ENCODE data around the gene ZDHHC11B.
"Not testable (repeated sequence)": the region's sequence is repeated elsewhere in the genome, so short reads cannot be mapped to it uniquely, and the experiment has no call there.

The ZDHHC11B gene

GRCh38 chr5:774854-775505, 9.5 kb downstream of the ZDHHC11B start:
- not testable (repeated sequence) for H3K27ac ChIP-seq (ENCODE audit: low read length); H3K9me3 ChIP-seq (ENCODE audit: control insufficient read depth in 2 of 2, low read length in 2 of 2); H3K4me1 ChIP-seq (ENCODE audit: control insufficient read depth, insufficient read depth, low read length); H3K9ac ChIP-seq (ENCODE audit: low read length in 2 of 2); H3K36me3 ChIP-seq (ENCODE audit: control insufficient read depth in 2 of 2, insufficient read depth in 2 of 2, low read length in 2 of 2); H3K27me3 ChIP-seq (ENCODE audit: control insufficient read depth in 1 of 2, insufficient read depth in 2 of 2, low read length in 2 of 2); H3K4me3 ChIP-seq (ENCODE audit: low read length in 2 of 2)

- H3K4me1 ChIP-seq (ENCODE audit: control insufficient read depth, insufficient read depth, low read length); H3K9me3 ChIP-seq (ENCODE audit: control insufficient read depth in 2 of 2, low read length in 2 of 2); H3K36me3 ChIP-seq (ENCODE audit: control insufficient read depth in 2 of 2, insufficient read depth in 2 of 2, low read length in 2 of 2); H3K27me3 ChIP-seq (ENCODE audit: control insufficient read depth in 1 of 2, insufficient read depth in 2 of 2, low read length in 2 of 2); H3K9ac ChIP-seq (ENCODE audit: low read length in 2 of 2); H3K4me3 ChIP-seq (ENCODE audit: low read length in 2 of 2); H3K27ac ChIP-seq (ENCODE audit: low read length): not testable (repeated sequence)
Observed at GRCh38 chr5:774304-774703, 10.2 kb downstream of the ZDHHC11B start.

- H3K4me3 ChIP-seq (ENCODE audit: low read length in 2 of 2) = no peak overlapping the region
- no peak overlapping the region for H3K27ac ChIP-seq (ENCODE audit: low read length)
- no peaks in the 10 kb centered on the region for H3K36me3 ChIP-seq (ENCODE audit: control insufficient read depth in 2 of 2, insufficient read depth in 2 of 2, low read length in 2 of 2)
- peaks cover 5% of the 10 kb centered on the region for H3K4me1 ChIP-seq (ENCODE audit: control insufficient read depth, insufficient read depth, low read length)
- H3K9ac ChIP-seq (ENCODE audit: low read length in 2 of 2) = no peak overlapping the region
- H3K9me3 ChIP-seq (ENCODE audit: control insufficient read depth in 2 of 2, low read length in 2 of 2) = no peaks in the 10 kb centered on the region
- H3K27me3 ChIP-seq (ENCODE audit: control insufficient read depth in 1 of 2, insufficient read depth in 2 of 2, low read length in 2 of 2) = no peaks in the 10 kb centered on the region
Observed at GRCh38 chr5:773517-774264, 10.8 kb downstream of the ZDHHC11B start.

- not testable (repeated sequence) for H3K4me1 ChIP-seq (ENCODE audit: control insufficient read depth, insufficient read depth, low read length); H3K36me3 ChIP-seq (ENCODE audit: control insufficient read depth in 2 of 2, insufficient read depth in 2 of 2, low read length in 2 of 2); H3K27me3 ChIP-seq (ENCODE audit: control insufficient read depth in 1 of 2, insufficient read depth in 2 of 2, low read length in 2 of 2); H3K9me3 ChIP-seq (ENCODE audit: control insufficient read depth in 2 of 2, low read length in 2 of 2); H3K4me3 ChIP-seq (ENCODE audit: low read length in 2 of 2); H3K9ac ChIP-seq (ENCODE audit: low read length in 2 of 2); H3K27ac ChIP-seq (ENCODE audit: low read length)
Observed at GRCh38 chr5:772931-773330, 11.6 kb downstream of the ZDHHC11B start.

- H3K27ac ChIP-seq (ENCODE audit: low read length); H3K9me3 ChIP-seq (ENCODE audit: control insufficient read depth in 2 of 2, low read length in 2 of 2); H3K9ac ChIP-seq (ENCODE audit: low read length in 2 of 2); H3K27me3 ChIP-seq (ENCODE audit: control insufficient read depth in 1 of 2, insufficient read depth in 2 of 2, low read length in 2 of 2); H3K36me3 ChIP-seq (ENCODE audit: control insufficient read depth in 2 of 2, insufficient read depth in 2 of 2, low read length in 2 of 2); H3K4me3 ChIP-seq (ENCODE audit: low read length in 2 of 2); H3K4me1 ChIP-seq (ENCODE audit: control insufficient read depth, insufficient read depth, low read length): not testable (repeated sequence)
Observed at GRCh38 chr5:772547-772890, 12.0 kb downstream of the ZDHHC11B start.

GRCh38 chr5:771841-772546, 12.5 kb downstream of the ZDHHC11B start:
- not testable (repeated sequence) for H3K4me1 ChIP-seq (ENCODE audit: control insufficient read depth, insufficient read depth, low read length); H3K9ac ChIP-seq (ENCODE audit: low read length in 2 of 2); H3K36me3 ChIP-seq (ENCODE audit: control insufficient read depth in 2 of 2, insufficient read depth in 2 of 2, low read length in 2 of 2); H3K27me3 ChIP-seq (ENCODE audit: control insufficient read depth in 1 of 2, insufficient read depth in 2 of 2, low read length in 2 of 2); H3K4me3 ChIP-seq (ENCODE audit: low read length in 2 of 2); H3K27ac ChIP-seq (ENCODE audit: low read length); H3K9me3 ChIP-seq (ENCODE audit: control insufficient read depth in 2 of 2, low read length in 2 of 2)

- H3K9ac ChIP-seq (ENCODE audit: low read length in 2 of 2); H3K27me3 ChIP-seq (ENCODE audit: control insufficient read depth in 1 of 2, insufficient read depth in 2 of 2, low read length in 2 of 2); H3K4me1 ChIP-seq (ENCODE audit: control insufficient read depth, insufficient read depth, low read length); H3K9me3 ChIP-seq (ENCODE audit: control insufficient read depth in 2 of 2, low read length in 2 of 2); H3K4me3 ChIP-seq (ENCODE audit: low read length in 2 of 2); H3K27ac ChIP-seq (ENCODE audit: low read length): not testable (repeated sequence)
- H3K36me3 ChIP-seq (ENCODE audit: control insufficient read depth in 2 of 2, insufficient read depth in 2 of 2, low read length in 2 of 2) = peaks cover 5 to 10% of the 10 kb centered on the region in 2 donors
Observed at GRCh38 chr5:771087-771781, 13.3 kb downstream of the ZDHHC11B start.

- H3K9me3 ChIP-seq (ENCODE audit: control insufficient read depth in 2 of 2, low read length in 2 of 2); H3K4me1 ChIP-seq (ENCODE audit: control insufficient read depth, insufficient read depth, low read length): not testable (repeated sequence)
Observed at GRCh38 chr5:770585-770984, 13.9 kb downstream of the ZDHHC11B start.

GRCh38 chr5:769485-770145, 14.9 kb downstream of the ZDHHC11B start:
- H3K9me3 ChIP-seq (ENCODE audit: control insufficient read depth in 2 of 2, low read length in 2 of 2); H3K4me3 ChIP-seq (ENCODE audit: low read length in 2 of 2); H3K4me1 ChIP-seq (ENCODE audit: control insufficient read depth, insufficient read depth, low read length); H3K27ac ChIP-seq (ENCODE audit: low read length); H3K27me3 ChIP-seq (ENCODE audit: control insufficient read depth in 1 of 2, insufficient read depth in 2 of 2, low read length in 2 of 2); H3K9ac ChIP-seq (ENCODE audit: low read length in 2 of 2): not testable (repeated sequence)
- H3K36me3 ChIP-seq (ENCODE audit: control insufficient read depth in 2 of 2, insufficient read depth in 2 of 2, low read length in 2 of 2) = peaks cover 9 to 20% of the 10 kb centered on the region in 2 donors

More at GRCh38 chr5:770585-770984, 13.9 kb downstream of the ZDHHC11B start:
- H3K27ac ChIP-seq (ENCODE audit: low read length); H3K4me3 ChIP-seq (ENCODE audit: low read length in 2 of 2); H3K9ac ChIP-seq (ENCODE audit: low read length in 2 of 2); H3K27me3 ChIP-seq (ENCODE audit: control insufficient read depth in 1 of 2, insufficient read depth in 2 of 2, low read length in 2 of 2): not testable (repeated sequence)
- peaks cover 9 to 16% of the 10 kb centered on the region in 2 donors for H3K36me3 ChIP-seq (ENCODE audit: control insufficient read depth in 2 of 2, insufficient read depth in 2 of 2, low read length in 2 of 2)

- H3K4me3 ChIP-seq (ENCODE audit: low read length in 2 of 2) = no peak overlapping the region
- H3K4me1 ChIP-seq (ENCODE audit: control insufficient read depth, insufficient read depth, low read length) = no peaks in the 10 kb centered on the region
- no peak overlapping the region for H3K9ac ChIP-seq (ENCODE audit: low read length in 2 of 2)
- peaks cover 12 to 20% of the 10 kb centered on the region in 2 donors for H3K36me3 ChIP-seq (ENCODE audit: control insufficient read depth in 2 of 2, insufficient read depth in 2 of 2, low read length in 2 of 2)
- no peaks in the 10 kb centered on the region for H3K9me3 ChIP-seq (ENCODE audit: control insufficient read depth in 2 of 2, low read length in 2 of 2)
- no peak overlapping the region for H3K27ac ChIP-seq (ENCODE audit: low read length)
- H3K27me3 ChIP-seq (ENCODE audit: control insufficient read depth in 1 of 2, insufficient read depth in 2 of 2, low read length in 2 of 2) = no peaks in the 10 kb centered on the region
Observed at GRCh38 chr5:766666-767431, 17.7 kb downstream of the ZDHHC11B start.

All from stomach smooth muscle (tissue), 2 donors.